IMR-90 (cell line): ENCODE data around the gene NET1. TPM values are rescaled to one million over a fixed set of nuclear protein-coding genes. Genes with fewer than 3 reads are reported as not detected.

ENCODE experiments used
- ATAC-seq: fragments of 200-7000 bp; cut with Tn5 transposase; 2 replicates; pipeline ENCODE4 v1.9.1; 2020; ENCODE audit warnings: low read depth, mild to moderate bottlenecking, moderate library complexity
- BruUV-seq: library from RNA; stranded (reverse); fragments of 400-500 nt; replicated peaks from 2 replicates; lab custom pipeline; 2021; lab: Mats Ljungman, UMichigan
- CTCF ChIA-PET: fragments of 300-600 bp; formaldehyde crosslinking; extraction: SDS; loops from one replicate; lab custom pipeline; 2021; ENCODE audit warnings: antibody characterized with exemption; lab: Yijun Ruan, JAX
- POLR2A ChIA-PET: fragments of 300-600 bp; sonication (Branson Sonifier 250); formaldehyde crosslinking; loops from one replicate; lab custom pipeline; 2022; ENCODE audit warnings: antibody characterized with exemption; ENCODE audit not compliant: unreplicated experiment; lab: Charles Lee
- DNase-seq: peaks from one replicate; pipeline ENCODE4 v3.0.0; 2013
- H2AFZ ChIP-seq: replicated peaks from 2 replicates; pipeline ENCODE3; 2013; ENCODE audit warnings: low read length, mild to moderate bottlenecking; ENCODE audit not compliant: poor library complexity
- H2AK5ac ChIP-seq: 2 replicates; pipeline ENCODE4 v1.6.1; 2013; ENCODE audit warnings: low read depth, low read length, inconsistent platforms
- H2AK9ac ChIP-seq: replicated peaks from 2 replicates; pipeline ENCODE3; 2013; ENCODE audit warnings: mild to moderate bottlenecking, low read depth, low read length, moderate library complexity; ENCODE audit not compliant: poor library complexity
- H2BK120ac ChIP-seq: 2 replicates; pipeline ENCODE4 v1.6.1; 2013; ENCODE audit warnings: low read depth, low read length, inconsistent platforms
- H2BK15ac ChIP-seq: 3 replicates; pipeline ENCODE4 v1.6.1; 2013; ENCODE audit warnings: low read depth, low read length, inconsistent platforms
- H2BK20ac ChIP-seq: 2 replicates; pipeline ENCODE4 v1.6.1; 2013; ENCODE audit warnings: low read depth, mild to moderate bottlenecking, inconsistent platforms, low read length, moderate library complexity
- H2BK5ac ChIP-seq: 2 replicates; pipeline ENCODE4 v1.6.1; 2013; ENCODE audit warnings: mild to moderate bottlenecking, low read depth, low read length, inconsistent platforms; ENCODE audit not compliant: poor library complexity, severe bottlenecking
- H3K14ac ChIP-seq: replicated peaks from 2 replicates; pipeline ENCODE4 v1.6.1; 2013; ENCODE audit warnings: low read depth, low read length, inconsistent platforms
- H3K18ac ChIP-seq: 2 replicates; pipeline ENCODE4 v1.6.1; 2013; ENCODE audit warnings: low read depth, low read length, control low read depth
- H3K23ac ChIP-seq: 2 replicates; pipeline ENCODE4 v1.6.1; 2013; ENCODE audit warnings: low read depth, low read length, inconsistent platforms
- H3K27ac ChIP-seq: 2 replicates; pipeline ENCODE4 v1.5.1; 2013; ENCODE audit warnings: mild to moderate bottlenecking, control low read depth, low read length; ENCODE audit not compliant: insufficient read depth
- H3K27me3 ChIP-seq: 2 replicates; pipeline ENCODE4 v1.6.1; 2013; ENCODE audit warnings: low read length; ENCODE audit not compliant: control insufficient read depth, insufficient read depth
- H3K36me3 ChIP-seq: 2 replicates; pipeline ENCODE4 v1.6.1; 2013; ENCODE audit warnings: low read length, mixed read lengths; ENCODE audit not compliant: control insufficient read depth, insufficient read depth
- H3K4ac ChIP-seq: 2 replicates; pipeline ENCODE4 v1.6.1; 2013; ENCODE audit warnings: low read depth, low read length, inconsistent platforms
- H3K4me1 ChIP-seq: 2 replicates; pipeline ENCODE4 v1.6.1; 2013; ENCODE audit warnings: low read length, mixed read lengths; ENCODE audit not compliant: control insufficient read depth, insufficient read depth
- H3K4me2 ChIP-seq: 2 replicates; pipeline ENCODE4 v1.6.1; 2013; ENCODE audit warnings: low read depth, mild to moderate bottlenecking, control low read depth, low read length, moderate library complexity
- H3K4me3 ChIP-seq: 2 replicates; pipeline ENCODE4 v1.5.1; 2013; ENCODE audit warnings: low read depth, mild to moderate bottlenecking, control low read depth, low read length, moderate library complexity; ENCODE audit not compliant: insufficient read depth
- H3K56ac ChIP-seq: 2 replicates; pipeline ENCODE4 v1.6.1; 2013; ENCODE audit warnings: low read length, inconsistent platforms; ENCODE audit not compliant: insufficient read depth; ENCODE audit errors: extremely low read depth
- H3K79me1 ChIP-seq, 2 experiments: 2 replicates each; pipeline ENCODE4 v1.6.1; 2013; ENCODE audit warnings: low read length in 2 of 2, inconsistent platforms in 1 of 2, low read depth in 1 of 2
- H3K9ac ChIP-seq: 2 replicates; pipeline ENCODE4 v1.6.1; 2013; ENCODE audit warnings: low read depth, low read length, control low read depth
- H3K9me1 ChIP-seq: 2 replicates; pipeline ENCODE4 v1.6.1; 2013; ENCODE audit warnings: low read length, inconsistent platforms; ENCODE audit not compliant: insufficient read depth
- H3K9me3 ChIP-seq: 2 replicates; pipeline ENCODE4 v1.6.1; 2013; ENCODE audit warnings: low read length; ENCODE audit not compliant: control insufficient read depth, insufficient read depth
- H4K20me1 ChIP-seq: 2 replicates; pipeline ENCODE4 v1.6.1; 2013; ENCODE audit warnings: low read length, inconsistent platforms; ENCODE audit not compliant: insufficient read depth
- H4K5ac ChIP-seq: 2 replicates; pipeline ENCODE4 v1.6.1; 2013; ENCODE audit warnings: mild to moderate bottlenecking, low read depth, low read length, control low read depth
- H4K8ac ChIP-seq, 2 experiments: 2 replicates each; pipeline ENCODE4 v1.6.1; 2013; ENCODE audit warnings: low read depth in 2 of 2, low read length in 2 of 2, control low read depth in 1 of 2, inconsistent platforms in 1 of 2
- H4K91ac ChIP-seq: 2 replicates; pipeline ENCODE4 v1.6.1; 2013; ENCODE audit warnings: low read depth, low read length, inconsistent platforms; ENCODE audit not compliant: insufficient read depth
- BHLHE40 ChIP-seq: fragments of 150-350 bp; IDR thresholded peaks from 2 replicates; pipeline ENCODE4 v1.6.1; 2016; ENCODE audit warnings: mild to moderate bottlenecking, low read depth, low read length
- CEBPB ChIP-seq: IDR thresholded peaks from 2 replicates; pipeline ENCODE4 v1.6.1; 2012; ENCODE audit warnings: low read depth, low read length, improper control_type of control experiment
- FOS ChIP-seq: fragments of 150-350 bp; IDR thresholded peaks from 2 replicates; pipeline ENCODE4 v1.6.1; 2016; ENCODE audit warnings: low read depth, low read length
- MAFK ChIP-seq: IDR thresholded peaks from 2 replicates; pipeline ENCODE4 v1.6.1; 2012; ENCODE audit warnings: low read depth, low read length, improper control_type of control experiment
- MXI1 ChIP-seq: IDR thresholded peaks from 2 replicates; pipeline ENCODE4 v1.6.1; 2012; ENCODE audit warnings: low read depth, mild to moderate bottlenecking, low read length, moderate library complexity, borderline replicate concordance
- POLR2A ChIP-seq: IDR thresholded peaks from 2 replicates; pipeline ENCODE4 v1.6.1; 2012; ENCODE audit warnings: mild to moderate bottlenecking, low read depth, low read length
- RAD21 ChIP-seq: IDR thresholded peaks from 2 replicates; pipeline ENCODE4 v1.6.1; 2012; ENCODE audit warnings: low read length, improper control_type of control experiment
- RCOR1 ChIP-seq: IDR thresholded peaks from 2 replicates; pipeline ENCODE4 v1.6.1; 2012; ENCODE audit warnings: mild to moderate bottlenecking, low read length, improper control_type of control experiment; ENCODE audit not compliant: insufficient replicate concordance
- WGBS, 2 experiments: methylation state at CpG; one replicate each; pipeline versions ENCODE4 v1.1.5 to v1.1.7; 2013; ENCODE audit warnings: missing lambda C conversion rate in 2 of 2; ENCODE audit not compliant: insufficient read length in 1 of 2; ENCODE audit errors: extremely low coverage in 2 of 2; 5-methylcytosine and 5-hydroxymethylcytosine counted together
- dilution Hi-C: fragments of 300-500 bp; cut with HindIII; formaldehyde crosslinking; loops from one replicate; pipeline ENCODE4 v1.14.3; 2018; ENCODE audit warnings: low sequenced_read_pairs; ENCODE audit not compliant: unreplicated experiment
- in situ Hi-C: fragments of 300-500 bp; cut with MboI; formaldehyde crosslinking; loops from 3 replicates; pipeline ENCODE4 v1.14.3; 2019; ENCODE audit warnings: low sequenced_read_pairs, inconsistent platforms, mixed read lengths
- intact Hi-C: fragments of 100-400 bp; cut with micrococcal nuclease; formaldehyde crosslinking; loops from 2 replicates; pipeline ENCODE4 v1.10.0; 2022
- polyA plus RNA-seq, 3 experiments: library from polyadenylated mRNA; depleted of rRNA; stranded (reverse); fragments of >200 nt; gene quantifications; 2 replicates each; pipeline ENCODE4 v1.2.3, GENCODE V29; 2012; ENCODE audit warnings: low replicate concordance in 1 of 3
- total RNA-seq: library from RNA; depleted of rRNA; stranded (reverse); fragments of >200 nt; gene quantifications from 2 replicates; pipeline ENCODE4 v1.2.3, GENCODE V29; 2012
- TF ChIP-seq, protein P1 (sequence below): conservative IDR thresholded peaks from 2 replicates; pipeline ENCODE4 v1.5.1; 2012; ENCODE audit warnings: mild to moderate bottlenecking, low read depth, low read length, improper control_type of control experiment
- TF ChIP-seq, protein P2 (sequence below): fragments of 150-350 bp; IDR thresholded peaks from 2 replicates; pipeline ENCODE4 v1.6.1; 2016; ENCODE audit warnings: low read depth, mild to moderate bottlenecking, low read length, moderate library complexity, borderline replicate concordance

NET1 gene
- total and polyA plus RNA-seq, 2 of the 4 experiments (the other 2 are of a cell fraction), result 20.0 to 54.7 TPM

DNA sequence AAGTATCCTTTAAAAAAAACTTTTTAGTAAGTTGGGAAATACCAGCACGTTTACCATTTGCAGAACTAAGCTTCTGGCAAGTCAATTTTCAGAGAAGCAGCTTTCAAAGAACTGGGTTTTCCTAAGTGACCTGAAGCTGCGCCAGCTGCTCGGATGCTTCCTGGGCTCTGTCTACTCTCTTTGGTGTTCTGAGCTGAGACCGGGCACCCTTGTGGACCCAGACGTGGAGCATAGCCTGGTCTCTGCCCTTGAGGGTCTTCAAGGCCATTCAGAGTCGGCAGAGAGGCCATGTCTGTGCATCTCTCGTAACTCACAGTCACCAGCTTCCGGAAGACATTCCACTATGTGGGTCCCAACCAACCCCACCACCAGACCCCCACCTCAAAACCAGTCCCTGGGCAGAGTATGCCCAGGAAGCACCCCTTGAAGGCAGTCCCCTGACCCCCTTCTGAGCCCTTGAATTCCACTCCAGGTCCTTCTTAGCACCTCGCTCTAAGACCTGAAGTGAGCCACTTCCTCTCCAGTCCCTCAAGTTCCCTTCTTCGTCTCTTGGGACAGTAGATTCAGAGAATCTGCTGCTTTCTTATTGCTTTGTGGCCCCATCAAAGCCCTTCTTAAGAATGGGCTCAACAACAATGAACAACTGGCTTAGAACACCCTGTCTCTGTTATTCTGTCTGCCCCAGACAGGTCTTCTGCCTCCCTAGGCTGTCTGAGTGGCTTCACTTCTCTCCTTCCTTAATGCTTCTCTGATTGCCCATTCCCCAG, 78.5 kb downstream of the NET1 start:
- POLR2A ChIA-PET, result no interaction called here

More for the DNA sequence above, 78.5 kb downstream of the NET1 start:
- Histone ChIP-seq H3K36me3 (no peaks in the 10 kb centered on the region), H3K9me3 (peaks cover 4% of the 10 kb centered on the region), H3K27ac (no peak overlapping the region), H2AK9ac (no peak overlapping the region), H3K23ac (no peak overlapping the region), H3K56ac (no peak overlapping the region), H3K79me1 (no peaks in the 10 kb centered on the region), H3K14ac (no peak overlapping the region), H3K9ac (no peak overlapping the region), H3K27me3 (peaks cover 13% of the 10 kb centered on the region; the same call in 1 of the 2 replicates), H4K5ac (no peak overlapping the region), H2BK15ac (no peak overlapping the region), H3K18ac (no peak overlapping the region), H4K20me1 (no peaks in the 10 kb centered on the region), H4K8ac (no peak overlapping the region), H3K9me1 (no peaks in the 10 kb centered on the region), H2BK120ac (no peak overlapping the region), H2AK5ac (no peak overlapping the region), H2BK20ac (no peak overlapping the region), H4K91ac (no peak overlapping the region), H2BK5ac (no peak overlapping the region), H3K4ac (no peak overlapping the region), H2AFZ (no peak overlapping the region), H3K4me3 (no peak overlapping the region), H3K4me1 (no peaks in the 10 kb centered on the region), H3K4me2 (no peak overlapping the region)
- ATAC-seq (no peak), DNase-seq (no peak)
- no TSS peak for BruUV-seq
- CTCF ChIA-PET, result no interaction called here
- in situ Hi-C loops, result no loop called here
- intact Hi-C loops, result no loop called here
- 59% methylated on average over 4 of the region's 10 CpGs; no CpG with 5 or more reads in 1 of the 2 experiments for WGBS, 2 experiments
- TF ChIP-seq MXI1 (no peak), RCOR1 (no peak), POLR2A (no peak), MAFK (no peak), CEBPB (no peak), RAD21 (no peak), BHLHE40 (no peak), FOS (no peak)
- TF ChIP-seq, protein P1, sequence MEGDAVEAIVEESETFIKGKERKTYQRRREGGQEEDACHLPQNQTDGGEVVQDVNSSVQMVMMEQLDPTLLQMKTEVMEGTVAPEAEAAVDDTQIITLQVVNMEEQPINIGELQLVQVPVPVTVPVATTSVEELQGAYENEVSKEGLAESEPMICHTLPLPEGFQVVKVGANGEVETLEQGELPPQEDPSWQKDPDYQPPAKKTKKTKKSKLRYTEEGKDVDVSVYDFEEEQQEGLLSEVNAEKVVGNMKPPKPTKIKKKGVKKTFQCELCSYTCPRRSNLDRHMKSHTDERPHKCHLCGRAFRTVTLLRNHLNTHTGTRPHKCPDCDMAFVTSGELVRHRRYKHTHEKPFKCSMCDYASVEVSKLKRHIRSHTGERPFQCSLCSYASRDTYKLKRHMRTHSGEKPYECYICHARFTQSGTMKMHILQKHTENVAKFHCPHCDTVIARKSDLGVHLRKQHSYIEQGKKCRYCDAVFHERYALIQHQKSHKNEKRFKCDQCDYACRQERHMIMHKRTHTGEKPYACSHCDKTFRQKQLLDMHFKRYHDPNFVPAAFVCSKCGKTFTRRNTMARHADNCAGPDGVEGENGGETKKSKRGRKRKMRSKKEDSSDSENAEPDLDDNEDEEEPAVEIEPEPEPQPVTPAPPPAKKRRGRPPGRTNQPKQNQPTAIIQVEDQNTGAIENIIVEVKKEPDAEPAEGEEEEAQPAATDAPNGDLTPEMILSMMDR, result no peak
- TF ChIP-seq, protein P2, sequence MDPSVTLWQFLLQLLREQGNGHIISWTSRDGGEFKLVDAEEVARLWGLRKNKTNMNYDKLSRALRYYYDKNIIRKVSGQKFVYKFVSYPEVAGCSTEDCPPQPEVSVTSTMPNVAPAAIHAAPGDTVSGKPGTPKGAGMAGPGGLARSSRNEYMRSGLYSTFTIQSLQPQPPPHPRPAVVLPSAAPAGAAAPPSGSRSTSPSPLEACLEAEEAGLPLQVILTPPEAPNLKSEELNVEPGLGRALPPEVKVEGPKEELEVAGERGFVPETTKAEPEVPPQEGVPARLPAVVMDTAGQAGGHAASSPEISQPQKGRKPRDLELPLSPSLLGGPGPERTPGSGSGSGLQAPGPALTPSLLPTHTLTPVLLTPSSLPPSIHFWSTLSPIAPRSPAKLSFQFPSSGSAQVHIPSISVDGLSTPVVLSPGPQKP, result no peak
- dilution Hi-C loops, result no loop called here
